GM18517 (cell line): ENCODE data around the gene MVB12B.
"Not testable (repeated sequence)": the region's sequence is repeated elsewhere in the genome, so short reads cannot be mapped to it uniquely, and the experiment has no call there.

ENCODE experiments used
- ATAC-seq: cut with Tn5 transposase; IDR thresholded peaks from one replicate; pipeline ENCODE4 v1.9.1; 2021; ENCODE audit warnings: mild to moderate bottlenecking, moderate library complexity; ENCODE audit not compliant: unreplicated experiment

MVB12B gene, protein sequence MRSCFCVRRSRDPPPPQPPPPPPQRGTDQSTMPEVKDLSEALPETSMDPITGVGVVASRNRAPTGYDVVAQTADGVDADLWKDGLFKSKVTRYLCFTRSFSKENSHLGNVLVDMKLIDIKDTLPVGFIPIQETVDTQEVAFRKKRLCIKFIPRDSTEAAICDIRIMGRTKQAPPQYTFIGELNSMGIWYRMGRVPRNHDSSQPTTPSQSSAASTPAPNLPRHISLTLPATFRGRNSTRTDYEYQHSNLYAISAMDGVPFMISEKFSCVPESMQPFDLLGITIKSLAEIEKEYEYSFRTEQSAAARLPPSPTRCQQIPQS

DNA sequence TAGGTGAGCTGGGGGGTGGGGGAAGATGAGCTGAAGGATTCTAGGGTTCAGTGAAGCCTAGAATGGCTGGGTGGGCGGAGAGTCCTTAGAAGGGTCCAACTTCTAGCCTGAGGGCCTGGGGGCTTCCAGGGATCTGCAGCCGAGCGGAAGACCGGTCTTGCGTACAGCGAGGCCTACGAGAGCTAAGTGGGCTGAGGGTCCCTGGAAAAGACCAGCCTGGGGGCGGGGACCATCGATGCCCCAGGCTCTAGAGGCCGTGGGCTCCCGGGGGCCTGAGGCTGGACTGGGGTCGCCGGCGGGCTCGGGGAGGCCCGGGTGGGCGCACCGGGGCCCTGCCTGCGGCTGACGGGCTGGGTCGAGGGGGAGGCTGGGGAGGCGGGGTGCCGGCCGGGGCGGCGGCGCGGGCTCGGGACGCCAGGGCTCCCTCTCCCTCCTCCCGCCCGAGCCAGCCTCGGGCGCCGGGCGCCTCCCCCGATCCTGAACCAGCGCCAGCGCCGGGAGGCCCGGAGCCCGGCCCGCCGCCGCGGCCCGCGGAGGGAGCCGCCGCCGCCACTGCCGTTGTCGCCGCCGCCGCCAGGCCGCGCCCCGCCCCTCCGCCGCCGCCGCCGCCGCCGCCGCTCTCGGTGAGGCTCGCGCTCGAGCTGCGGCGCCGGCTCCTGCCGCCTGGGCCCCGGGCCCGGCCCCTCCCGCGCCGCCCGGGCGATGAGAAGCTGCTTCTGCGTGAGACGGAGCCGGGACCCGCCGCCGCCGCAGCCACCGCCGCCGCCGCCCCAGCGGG lies at the start of gene MVB12B:
MVB12B (plus strand) TSS at position 602 of the 778 bp plus-strand sequence; CDS start at position 703, 101 bp downstream.
- no peak for ATAC-seq

DNA sequence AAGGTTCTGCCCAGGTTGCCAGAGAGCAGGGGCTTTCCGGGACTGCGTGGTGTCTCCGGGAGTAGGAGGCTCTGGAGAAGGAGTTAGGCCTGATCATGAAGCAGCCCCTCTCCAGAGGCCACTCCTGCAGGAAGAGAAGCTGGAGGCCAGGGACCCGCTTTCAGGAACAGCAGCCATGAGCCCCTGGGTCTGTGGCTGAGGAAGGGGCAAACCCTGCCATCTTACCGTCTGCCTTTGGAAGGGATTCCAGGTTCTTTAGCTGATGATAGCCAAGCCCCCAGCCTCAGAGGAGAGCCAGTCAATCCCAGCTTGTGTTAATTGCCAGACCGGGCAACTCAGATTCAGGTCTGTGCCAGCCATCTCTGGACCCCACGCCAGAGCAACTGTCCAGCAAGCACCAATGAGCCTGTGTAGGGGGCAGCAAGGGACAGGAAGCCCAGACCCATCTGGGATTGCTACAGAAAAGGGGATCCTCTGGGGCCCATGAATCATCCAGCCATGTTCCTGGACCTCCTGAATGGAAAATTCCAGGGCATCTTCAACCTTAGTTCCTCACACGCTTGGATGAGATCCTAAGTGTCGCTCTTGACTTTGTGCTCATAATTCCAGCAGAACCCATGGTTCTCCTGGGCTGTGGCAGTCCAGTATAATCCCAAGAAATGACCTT lies 42.7 kb upstream of the MVB12B start:
- no peak for ATAC-seq

DNA sequence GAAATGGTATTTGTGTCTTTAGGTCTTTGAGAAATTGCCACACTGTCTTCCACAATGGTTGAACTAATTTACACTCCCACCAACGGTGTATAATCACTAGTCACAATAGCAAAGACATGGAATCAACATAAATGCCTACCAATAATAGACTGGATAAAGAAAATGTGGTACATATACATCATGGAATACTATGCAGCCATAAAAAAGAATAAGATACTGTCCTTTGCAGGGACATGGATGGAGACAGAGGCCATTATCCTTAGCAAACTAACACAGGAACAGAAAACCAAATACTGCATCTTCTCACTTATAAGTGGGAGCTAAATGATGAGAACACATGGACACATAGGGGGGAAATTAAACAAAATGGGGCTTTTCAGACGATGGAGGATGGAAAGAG lies 41.0 kb upstream of the MVB12B start:
- ATAC-seq, result not testable (repeated sequence)

DNA sequence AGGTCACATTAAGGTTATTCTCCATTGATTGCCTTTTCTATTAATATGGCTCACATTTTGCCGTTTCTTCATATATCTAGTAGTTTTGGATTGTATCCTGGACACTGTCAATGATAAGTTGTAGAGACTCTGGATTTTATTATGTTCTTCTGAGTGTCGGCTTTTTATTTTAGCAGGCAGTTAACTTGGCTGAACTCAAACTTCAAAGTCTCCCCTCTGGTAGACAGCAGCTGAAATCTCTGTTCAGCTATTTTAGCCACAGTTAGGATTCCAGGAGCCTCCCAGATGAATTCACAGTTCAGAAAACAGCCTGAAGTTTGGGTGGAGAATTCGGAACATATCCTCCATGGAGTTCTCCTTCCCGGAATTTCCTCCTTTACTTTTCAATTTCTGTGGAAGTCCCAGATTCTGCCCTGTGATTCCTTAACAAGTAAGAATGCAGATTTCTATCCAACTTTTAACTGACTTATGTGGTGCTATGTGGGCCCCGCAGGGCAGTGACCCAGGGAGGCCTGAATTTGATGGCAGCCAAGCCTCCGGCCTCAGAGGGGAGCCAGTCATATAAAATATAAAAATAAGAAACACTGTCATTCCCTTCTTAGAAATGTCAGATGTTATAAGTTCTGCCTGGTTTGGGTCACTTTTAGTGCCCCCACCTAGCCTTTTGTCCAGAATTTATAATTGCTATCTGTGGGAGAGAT lies 39.3 kb upstream of the MVB12B start:
- no peak for ATAC-seq

DNA sequence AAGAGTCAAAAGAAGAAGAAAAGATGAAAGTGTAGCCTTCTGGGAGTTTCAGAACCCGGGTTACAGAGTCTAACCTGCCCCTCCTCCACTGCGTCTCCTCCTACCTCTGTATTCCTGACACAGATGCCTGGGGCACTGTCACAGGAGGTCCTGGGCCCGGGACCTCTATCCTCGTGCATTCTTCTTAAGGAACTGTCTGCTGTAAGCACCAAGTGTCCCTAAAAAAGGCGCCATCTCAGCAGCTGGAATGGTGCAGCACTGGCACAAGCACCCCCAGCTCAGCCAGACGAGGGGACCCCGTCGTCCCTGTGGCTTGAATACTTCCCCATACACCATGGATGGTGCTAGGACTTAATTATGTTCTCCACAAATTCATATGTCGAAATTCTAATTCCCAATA lies 35.8 kb upstream of the MVB12B start:
- ATAC-seq, result no peak

DNA sequence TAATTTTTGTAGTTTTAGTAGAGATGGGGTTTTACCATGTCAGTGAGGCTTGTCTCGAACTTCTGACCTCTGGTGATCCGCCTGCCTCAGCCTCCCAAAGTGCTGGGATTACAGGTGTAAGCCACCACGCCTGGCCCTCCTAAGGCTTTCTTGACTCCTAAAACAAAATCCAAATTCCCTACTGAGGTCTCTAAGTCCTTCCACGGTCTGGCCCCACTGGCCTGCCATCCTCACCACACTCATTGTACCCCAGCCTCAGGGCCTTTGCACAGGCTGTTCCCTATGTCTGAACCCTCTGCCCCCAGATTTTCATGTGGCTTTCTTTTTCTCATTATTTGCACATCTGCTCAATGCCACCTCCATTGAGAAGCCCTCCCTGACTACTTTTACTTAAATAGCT lies 34.7 kb upstream of the MVB12B start:
- ATAC-seq, result no peak

DNA sequence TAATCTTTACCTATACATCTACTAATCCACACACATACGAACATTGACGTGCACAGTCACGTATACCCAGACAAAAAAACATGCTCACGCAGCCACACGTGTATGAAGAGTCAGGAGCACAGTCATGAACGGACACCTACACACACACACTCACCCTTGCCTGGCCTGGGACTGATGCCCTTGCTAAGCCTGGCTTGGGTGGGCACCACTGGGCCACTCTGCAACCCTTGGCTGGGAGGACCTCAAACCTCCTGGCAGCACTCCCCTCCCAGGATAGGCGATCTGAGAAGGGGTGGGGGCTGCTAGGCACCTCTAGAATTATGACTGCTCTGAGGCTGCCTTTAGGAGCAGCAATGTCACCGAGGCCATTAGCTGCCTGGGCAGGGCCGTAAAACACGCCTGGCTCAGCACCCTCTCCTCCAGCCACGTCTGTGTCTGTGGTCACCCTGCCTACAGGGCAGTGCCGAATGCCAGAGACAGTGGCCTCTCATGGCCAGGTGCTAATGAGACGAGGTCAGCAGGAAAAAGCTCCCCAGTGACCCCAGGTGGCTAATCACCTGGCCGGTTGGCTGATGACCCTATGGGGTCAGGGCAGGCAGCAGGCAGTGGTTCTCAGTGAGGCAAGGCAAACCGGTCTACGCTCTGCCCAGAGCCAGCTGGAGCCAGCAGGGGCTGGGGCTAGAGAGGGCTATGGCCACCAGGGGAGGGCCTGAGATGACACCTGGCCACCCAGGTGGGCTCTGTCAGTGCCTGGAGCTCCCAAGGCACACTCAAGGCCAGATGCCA lies 33.7 kb upstream of the MVB12B start:
- no peak for ATAC-seq

DNA sequence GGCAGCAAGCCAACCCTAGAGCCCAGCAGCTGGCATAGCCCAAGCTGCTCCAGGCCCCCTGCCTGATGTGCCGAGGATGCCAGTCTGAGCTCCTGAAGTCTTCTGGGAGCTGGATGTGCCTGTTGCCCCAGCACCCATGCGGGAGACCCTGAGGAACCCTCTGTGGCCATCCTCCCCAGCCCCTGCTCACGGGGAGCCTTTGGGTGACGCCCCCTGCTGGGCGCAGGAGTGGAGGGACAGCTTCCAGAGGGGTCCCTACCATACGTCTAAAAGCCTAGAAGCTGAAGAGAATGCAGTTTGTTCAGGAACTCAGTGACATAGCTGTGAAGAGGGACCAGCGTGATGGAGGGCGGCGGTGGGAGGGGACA lies 33.1 kb upstream of the MVB12B start:
- ATAC-seq, result no peak

DNA sequence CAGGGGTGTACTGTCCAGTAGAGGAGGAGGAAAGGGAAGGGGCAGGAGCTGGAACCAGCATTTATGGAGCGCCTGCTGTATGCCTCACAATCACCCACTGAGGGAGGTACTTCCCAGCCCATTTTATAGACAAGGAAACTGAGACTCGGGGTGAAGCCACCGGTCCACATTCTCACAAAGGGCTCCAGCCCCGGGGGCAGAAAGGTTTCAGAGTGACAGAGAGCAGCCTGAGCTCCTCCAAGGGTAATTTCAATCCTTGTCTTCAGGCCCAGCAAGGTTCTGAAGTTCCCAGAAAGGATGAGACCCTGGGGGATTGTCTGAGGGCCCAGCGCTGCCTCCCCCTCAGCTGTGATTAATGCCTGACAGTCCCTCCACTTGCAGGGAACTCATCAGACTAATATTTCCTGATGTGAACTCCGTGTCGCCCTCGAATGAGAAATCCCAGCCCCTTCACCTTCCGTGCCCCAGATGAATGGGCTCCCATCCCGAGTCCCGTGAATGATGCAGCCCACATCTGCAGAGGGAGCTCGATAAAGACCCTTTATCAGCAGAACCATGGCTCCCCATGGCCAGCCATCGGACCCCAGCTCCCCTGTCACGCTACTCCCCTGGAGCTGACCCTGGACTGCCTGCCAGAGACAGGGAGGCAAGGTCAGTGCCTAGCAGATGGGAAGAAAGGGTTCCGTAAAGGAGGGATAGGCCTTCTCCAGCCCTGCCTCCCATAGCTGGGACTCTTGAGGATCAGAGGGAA lies 32.1 kb upstream of the MVB12B start:
- no peak for ATAC-seq

DNA sequence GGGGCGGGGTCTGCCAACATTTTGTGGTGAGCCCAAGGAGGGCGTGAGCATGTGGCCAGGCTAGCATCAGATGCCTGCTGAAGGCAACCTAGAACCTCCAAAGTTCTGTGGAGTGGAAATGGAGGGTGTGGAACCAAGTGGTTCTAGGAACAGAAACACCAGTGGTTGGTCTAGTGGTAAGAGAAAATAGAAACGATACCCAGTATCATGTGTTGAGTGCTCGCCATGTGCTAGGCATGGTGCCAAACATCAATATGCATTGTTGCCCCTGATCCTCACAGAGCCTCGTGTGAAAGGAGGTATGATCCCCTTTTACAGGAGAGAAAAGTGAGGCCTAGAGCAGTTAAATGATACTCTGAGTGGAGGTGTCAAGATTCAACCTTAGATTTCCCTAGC lies 31.5 kb upstream of the MVB12B start:
- ATAC-seq, result no peak

DNA sequence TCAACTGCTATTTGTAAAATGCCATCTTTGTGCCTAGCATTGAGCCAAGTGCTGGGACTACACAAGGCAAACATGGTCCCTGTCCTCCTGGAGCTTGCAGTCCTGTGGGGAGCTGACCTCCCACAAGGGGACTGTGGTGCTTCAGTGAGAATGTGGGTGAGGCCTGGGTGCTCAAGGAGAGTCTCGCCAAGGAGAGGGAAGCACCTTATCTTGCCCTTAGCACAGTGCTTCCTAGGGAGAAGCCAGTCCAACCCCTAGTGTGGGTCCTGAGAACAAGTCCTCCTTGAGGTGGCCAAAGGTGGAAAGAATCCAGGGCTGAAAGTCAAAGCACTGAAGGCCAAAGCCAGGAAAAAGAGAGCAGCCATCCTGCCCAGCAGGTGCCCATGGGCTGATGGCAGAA lies 31.1 kb upstream of the MVB12B start:
- ATAC-seq, result no peak

DNA sequence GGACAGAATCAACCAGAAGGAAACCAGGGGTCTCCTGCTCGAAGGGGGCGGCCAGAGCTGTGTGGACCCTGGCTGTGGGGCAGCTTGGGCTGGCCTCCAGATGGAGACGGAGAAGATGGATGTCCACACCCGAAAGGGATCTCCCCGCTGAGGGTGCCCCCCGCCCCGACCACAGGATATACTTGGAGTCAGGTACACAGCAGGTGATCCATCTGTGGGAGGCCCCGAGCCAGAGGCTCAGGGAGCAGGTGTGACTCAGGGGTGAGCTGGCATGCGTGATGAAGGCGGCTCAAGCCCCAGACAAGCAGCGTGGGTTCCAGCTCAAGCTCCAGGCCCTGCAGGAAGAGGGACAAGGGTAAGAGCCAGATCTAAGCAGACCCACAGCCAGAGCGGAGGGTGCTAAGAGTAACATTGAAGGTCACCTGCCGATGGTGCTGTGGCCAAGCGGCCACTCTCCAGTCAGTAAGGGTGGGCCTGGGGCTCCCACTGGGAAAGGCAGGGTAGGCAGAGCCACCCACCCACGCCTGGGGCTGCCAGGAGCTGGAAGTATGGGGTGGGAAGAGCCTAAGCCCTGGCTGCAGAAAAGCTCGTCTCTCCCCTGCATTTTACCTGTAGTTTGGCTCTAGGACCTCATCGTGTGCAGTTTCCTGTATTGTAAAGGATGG lies 30.6 kb upstream of the MVB12B start:
- ATAC-seq, result no peak

DNA sequence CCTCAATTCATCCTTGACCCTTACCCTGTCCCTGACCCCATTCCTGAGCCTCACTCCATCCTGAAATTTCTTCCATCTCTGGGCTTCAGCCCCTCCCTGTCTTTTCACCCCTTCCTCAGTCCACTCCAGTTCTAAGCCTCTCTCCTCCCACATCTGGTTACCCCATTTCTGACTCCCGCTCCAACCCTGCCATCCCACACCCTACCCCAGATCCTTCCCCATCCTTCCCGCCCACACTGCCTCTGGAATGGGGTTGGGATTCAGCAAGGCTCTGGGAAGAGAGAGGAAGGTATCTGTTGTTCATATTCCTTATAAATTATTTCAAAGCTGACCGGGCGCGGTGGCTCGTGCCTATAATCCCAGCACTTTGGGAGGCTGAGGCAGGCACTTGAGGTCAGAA lies 29.9 kb upstream of the MVB12B start:
- ATAC-seq, result no peak

DNA sequence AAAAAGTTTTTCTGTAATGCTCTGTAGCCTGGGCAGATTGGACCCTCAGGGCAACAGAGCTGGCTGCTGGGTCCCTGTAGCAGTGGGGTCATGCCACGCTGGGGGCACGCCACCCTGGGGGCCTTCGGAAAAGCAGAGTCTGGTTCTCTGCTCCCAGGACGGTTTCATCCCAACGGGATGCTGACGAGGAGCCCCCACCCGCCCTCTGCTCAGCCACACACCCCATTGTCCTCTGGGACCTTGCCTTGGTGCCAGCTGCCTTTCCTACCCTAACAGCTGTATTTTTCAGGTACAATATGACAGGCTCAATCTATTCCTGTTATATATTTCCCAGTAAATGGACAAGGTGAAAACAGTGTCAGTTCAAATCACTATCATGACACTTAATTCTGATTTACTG lies 29.0 kb upstream of the MVB12B start:
- ATAC-seq, result no peak

DNA sequence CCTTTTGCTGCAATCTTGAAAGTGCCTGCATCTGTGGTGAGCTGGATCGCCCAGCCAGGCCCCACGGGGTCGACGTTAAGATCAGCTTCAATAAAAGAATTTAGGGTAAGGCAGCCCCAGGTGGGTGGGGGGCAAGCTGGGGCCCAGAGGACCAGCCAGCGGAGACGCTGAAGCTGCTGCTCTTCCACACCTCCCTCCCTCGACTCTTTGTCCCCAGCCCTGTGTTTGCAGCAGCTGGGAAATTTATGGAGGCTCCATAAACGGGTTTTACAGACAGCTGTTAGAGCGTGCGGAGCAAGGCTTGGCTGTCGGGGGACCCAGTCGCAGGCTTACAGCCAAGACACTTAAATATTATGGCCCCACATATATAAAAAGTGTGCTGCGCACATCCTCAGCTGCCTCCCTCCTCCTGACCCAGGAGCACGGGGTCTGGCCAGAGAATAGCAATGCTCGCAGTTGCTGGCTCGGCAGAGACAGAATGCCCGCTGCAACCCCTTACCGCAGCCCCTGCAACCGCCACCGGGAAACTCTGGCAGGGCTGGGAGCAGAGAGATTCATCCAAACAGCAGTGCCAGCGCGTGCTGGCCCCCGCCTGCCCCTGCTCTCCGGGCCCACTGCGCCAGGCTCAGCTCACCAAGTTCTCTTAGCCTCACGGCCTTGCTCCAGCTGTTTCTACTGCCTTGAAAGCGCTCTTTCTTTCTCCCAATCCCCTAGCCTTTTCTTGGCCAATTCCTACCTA lies 28.4 kb upstream of the MVB12B start:
- ATAC-seq, result no peak

DNA sequence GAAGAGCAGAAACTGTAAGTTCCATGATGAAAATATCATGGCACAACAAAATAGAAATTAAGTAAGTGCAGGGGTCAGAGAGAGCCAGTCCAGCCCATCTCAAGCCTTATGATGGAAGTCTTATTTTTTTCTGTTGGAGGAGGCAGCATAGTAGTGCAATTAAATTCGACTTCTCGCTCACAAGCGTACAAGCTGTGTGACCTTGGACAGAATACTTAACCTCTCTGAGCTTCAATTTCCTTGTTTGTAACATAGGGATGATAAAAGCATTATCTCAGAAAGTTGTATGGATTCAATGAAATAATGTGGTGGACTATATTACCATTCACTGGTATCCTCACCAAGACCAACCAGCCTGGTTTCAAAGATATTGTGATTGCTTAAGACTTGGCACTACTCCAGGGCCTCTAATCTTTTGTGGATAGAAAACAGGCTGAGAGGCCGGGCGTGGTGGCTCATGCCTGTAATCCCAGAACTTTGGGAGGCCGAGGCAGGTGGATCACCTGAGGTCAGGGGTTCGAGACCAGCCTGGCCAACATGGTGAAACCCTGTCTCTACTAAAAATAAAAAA lies 26.8 kb upstream of the MVB12B start:
- ATAC-seq, result no peak

DNA sequence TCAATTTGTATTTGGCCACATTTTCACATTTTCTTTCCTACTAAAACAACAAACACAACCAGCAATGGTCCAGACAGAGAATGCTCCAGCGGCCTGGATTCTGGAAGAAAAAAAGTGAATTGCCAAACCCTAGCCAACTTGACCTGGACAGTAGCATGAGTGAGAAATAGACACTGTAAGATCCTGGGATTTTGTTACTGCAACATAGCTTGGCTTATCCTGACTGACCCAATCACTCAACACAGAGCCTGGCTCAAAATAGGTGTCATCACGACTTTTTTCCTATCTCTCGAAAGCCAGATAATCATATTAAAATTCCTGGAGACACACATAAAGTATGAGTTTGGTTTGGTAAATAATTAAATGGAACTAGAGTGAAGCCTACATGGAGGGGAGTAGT lies 25.4 kb upstream of the MVB12B start:
- ATAC-seq, result no peak

DNA sequence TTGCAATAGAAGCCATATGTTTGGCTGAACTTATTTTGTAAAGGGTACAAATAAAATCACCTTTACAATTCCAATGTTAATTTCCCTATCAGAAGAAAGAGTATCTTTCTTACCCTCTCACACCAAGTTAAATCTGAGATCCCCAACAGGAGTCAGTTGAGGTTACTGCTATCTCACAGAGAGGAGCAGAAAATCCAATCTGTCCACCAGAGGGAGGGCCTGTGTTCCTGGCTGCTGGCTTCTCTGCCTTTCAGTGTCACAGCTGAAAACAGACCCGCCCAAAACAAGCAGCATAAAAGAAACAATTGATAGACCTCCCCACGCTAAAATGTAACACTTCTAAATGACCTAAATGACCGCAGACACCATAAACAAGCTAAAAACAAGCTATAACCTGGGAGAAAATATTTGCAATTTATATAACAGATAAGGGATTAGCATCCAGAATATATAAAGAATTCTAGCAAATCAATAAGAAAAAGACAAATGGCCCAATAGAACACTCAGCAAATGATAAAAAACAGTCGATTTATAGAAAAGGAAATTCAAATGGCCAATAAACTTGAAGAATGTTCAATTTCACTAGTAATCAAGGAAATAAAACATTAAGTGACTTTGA lies 24.5 kb upstream of the MVB12B start:
- no peak for ATAC-seq
